NCI-H524 (cell line): ENCODE results near the gene CCL28.
A peak's percentile ranks its signal among the peaks of the same experiment; 100 is the strongest.
"Not testable (repeated sequence)": the region's sequence is repeated elsewhere in the genome, so short reads cannot be mapped to it uniquely, and the experiment has no call there.

Experiments used
- DNase-seq, 2 experiments: peaks; one replicate each; lab custom pipeline; 2025; lab: John Stamatoyannopoulos, UW

CCL28 gene

DNA sequence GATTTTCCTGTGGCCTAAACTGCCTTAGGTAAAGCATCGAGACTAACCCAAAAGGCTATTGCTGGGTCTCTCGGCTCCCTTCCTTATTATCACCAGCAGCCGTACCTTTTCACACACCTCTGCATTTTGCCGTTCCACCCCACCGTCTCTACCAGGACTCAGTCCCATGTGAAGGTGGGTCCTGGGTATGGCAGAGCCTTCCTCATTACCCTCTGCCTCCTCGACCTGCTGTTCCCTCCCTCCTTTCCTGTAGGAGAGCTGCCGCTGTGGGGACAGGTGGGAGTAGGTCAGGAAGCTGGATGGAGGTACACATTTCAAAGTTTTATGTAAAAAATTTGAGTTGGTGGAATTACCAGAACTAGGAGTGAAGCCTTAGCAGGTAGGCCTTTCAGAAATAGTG lies 1.8 kb downstream of the CCL28 start:
- no peak for DNase-seq

- DNase-seq, result peak in 1 of 2 experiments; percentile 46
These were observed 2.4 kb downstream of the CCL28 start for GRCh38 chr5:43409809-43410271.

GRCh38 chr5:43402524-43403066 lies 9.6 kb downstream of the CCL28 start:
- not testable (repeated sequence) for DNase-seq

GRCh38 chr5:43401827-43402226 lies 10.4 kb downstream of the CCL28 start:
- DNase-seq, result peak in 1 of 2 experiments; percentile 27

GRCh38 chr5:43400082-43400481 lies 12.1 kb downstream of the CCL28 start:
- DNase-seq, result peak in 1 of 2 experiments; percentile 19

GRCh38 chr5:43396762-43397304 lies 15.4 kb downstream of the CCL28 start:
- DNase-seq, result peak; percentile 21 to 76

DNA sequence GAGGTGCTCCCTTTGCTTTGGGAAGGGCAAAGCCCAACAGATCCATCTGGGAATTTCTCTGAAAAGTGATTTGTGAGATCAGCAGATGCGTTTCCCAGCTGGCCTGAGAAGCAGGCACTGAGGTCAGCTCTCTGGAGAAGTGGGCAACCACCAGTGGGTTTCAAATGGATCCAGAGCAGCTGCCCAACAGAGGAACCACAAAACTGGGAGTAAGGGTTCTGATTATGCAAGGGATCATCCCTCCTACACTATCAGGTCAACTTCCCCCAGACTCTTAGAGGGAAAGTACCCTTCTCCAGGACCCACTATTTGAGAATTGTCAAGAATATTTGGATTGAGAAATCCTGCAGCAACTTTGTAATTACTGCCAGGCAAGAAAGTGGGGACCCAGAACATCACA lies 21.7 kb downstream of the CCL28 start:
- no peak for DNase-seq

- DNase-seq, result peak; percentile 92 to 96
These were observed 22.4 kb downstream of the CCL28 start for GRCh38 chr5:43389679-43390329.

DNA sequence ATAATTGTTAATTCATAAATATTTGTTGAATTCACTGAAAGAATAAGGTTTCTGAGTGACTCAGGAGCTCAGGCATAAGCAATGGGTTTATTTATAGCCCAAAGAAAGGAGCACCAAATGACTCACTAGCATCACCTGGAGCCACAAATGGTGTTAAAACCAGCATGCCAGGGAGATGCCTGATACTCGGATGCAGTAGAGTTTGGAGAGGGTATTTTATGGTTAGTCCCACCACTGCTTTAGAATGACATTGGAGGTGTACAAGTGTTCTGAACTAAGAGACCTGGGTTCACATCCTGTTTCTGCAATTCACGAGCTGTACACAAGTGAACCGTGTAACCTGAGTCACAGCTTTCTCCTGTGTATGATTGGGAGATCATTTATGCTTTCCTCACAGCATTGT lies 25.2 kb downstream of the CCL28 start:
- no peak for DNase-seq

- DNase-seq, result no peak
These were observed 35.6 kb downstream of the CCL28 start for GRCh38 chr5:43376496-43377140.

DNA sequence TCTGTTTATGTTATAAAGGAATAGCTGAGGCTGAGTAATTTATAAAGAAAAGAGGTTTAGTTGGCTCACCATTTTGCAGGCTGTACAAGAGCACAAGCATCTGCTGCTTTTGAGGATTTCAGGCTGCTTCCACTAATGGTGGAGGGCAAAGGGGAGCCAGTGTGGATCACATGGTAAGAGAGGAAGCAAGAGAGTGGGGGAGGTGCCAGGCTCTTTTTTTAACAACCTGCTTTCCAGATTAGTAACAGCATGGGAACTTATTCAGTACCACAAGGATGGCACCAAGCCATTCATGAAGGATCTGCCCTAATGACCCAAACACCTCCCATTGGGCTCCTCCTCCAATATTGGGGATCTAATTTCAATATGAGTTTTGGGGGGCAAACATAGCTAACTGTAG lies 40.4 kb downstream of the CCL28 start:
- DNase-seq, result peak in 1 of 2 experiments; percentile 11

- DNase-seq, result no peak
These were observed 41.8 kb downstream of the CCL28 start for GRCh38 chr5:43370352-43370751.

GRCh38 chr5:43369651-43370050 lies 42.5 kb downstream of the CCL28 start:
- DNase-seq, result no peak

- DNase-seq, result no peak
These were observed 44.1 kb downstream of the CCL28 start for GRCh38 chr5:43367909-43368669.

GRCh38 chr5:43367453-43367852 lies 44.7 kb downstream of the CCL28 start:
- no peak for DNase-seq

GRCh38 chr5:43366680-43367246 lies 45.4 kb downstream of the CCL28 start:
- DNase-seq, result not testable (repeated sequence)

- not testable (repeated sequence) for DNase-seq
These were observed 47.0 kb downstream of the CCL28 start for GRCh38 chr5:43365155-43365554.

- no peak for DNase-seq
These were observed 48.6 kb downstream of the CCL28 start for GRCh38 chr5:43363445-43364152.

GRCh38 chr5:43362725-43363435 lies 49.3 kb downstream of the CCL28 start:
- no peak for DNase-seq

DNA sequence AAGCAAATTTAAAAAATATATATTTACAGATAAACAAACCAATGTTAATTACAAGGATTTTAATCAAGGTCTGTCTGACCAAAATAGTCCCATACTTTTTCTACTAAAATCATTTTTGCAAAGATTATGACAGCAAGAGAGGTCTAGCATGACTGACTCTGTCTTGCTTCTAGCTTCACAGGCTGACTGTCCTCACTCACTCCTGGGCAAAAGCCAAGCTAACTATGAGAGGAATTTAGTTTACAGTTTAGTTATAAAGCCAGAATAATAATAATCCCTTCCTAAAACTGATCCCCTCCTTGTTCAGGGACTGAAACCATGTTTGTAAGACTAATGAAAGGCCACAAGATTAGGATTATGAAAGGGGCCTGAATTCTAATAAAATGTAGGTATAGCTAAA lies 53.5 kb downstream of the CCL28 start:
- DNase-seq, result no peak

DNA sequence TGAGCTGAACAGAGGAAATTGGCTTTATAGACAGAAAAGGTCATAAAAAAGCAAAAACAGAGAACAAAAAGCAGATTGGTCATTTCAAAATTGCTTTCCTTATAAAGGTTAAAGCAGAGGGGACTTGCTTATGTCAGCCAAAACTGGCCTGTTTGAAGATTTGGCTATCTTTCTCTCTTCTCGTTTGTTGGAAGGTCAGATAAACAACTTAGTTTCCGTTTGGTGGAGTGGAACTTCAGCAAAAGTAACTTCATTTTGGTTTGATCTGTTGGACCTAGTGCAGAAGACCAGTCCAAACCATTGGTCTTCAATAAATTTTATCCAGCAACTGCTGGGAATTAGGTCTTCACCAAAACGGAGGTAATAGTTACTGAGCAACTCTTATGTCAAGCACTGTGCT lies 53.9 kb downstream of the CCL28 start:
- no peak for DNase-seq
